NCI-H1092 (cell line): ENCODE measurements around the gene ITGB5.
"Not testable (repeated sequence)": the region's sequence is repeated elsewhere in the genome, so short reads cannot be mapped to it uniquely, and the experiment has no call there.

Source experiments
- DNase-seq: peaks from one replicate; lab custom pipeline; 2025; lab: John Stamatoyannopoulos, UW

Gene ITGB5

GRCh38 chr3:124836448-124836847, 50.7 kb downstream of the ITGB5 start:
- no peak for DNase-seq

- DNase-seq = peak; percentile 71
Measured at GRCh38 chr3:124834723-124835718, 52.1 kb downstream of the ITGB5 start.

GRCh38 chr3:124833710-124834332, 53.3 kb downstream of the ITGB5 start:
- DNase-seq = no peak

- DNase-seq = no peak
Measured at GRCh38 chr3:124832782-124833709, 54.1 kb downstream of the ITGB5 start.

DNA sequence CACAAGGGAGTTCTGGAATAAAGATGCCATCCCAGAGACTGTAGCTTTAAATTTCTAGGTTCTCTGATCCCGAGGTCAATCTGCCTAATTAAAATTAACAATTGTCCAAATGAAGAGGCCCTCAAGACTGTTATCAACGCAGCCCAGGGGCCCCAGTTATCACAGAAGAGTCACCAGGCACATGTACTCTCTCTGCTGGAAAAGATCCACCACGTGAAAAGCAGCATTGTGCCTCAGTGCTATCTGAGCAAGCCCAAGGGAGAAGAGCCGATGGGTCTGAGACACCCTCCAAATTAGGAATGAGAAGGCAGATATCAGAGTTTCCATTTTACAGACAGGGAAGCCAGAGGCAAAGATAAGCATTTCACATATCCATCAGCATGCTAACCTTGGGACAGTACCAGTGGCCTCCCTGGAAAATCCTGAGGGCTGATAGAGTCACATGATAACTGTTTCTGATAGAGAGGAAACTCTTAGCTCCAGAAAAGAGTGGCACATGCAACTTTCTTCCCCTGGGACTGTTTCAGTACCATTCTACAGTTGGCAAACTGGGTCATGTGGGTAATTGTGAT, 55.5 kb downstream of the ITGB5 start:
- no peak for DNase-seq

- DNase-seq = no peak
Measured at GRCh38 chr3:124829819-124830554, 57.2 kb downstream of the ITGB5 start.

DNA sequence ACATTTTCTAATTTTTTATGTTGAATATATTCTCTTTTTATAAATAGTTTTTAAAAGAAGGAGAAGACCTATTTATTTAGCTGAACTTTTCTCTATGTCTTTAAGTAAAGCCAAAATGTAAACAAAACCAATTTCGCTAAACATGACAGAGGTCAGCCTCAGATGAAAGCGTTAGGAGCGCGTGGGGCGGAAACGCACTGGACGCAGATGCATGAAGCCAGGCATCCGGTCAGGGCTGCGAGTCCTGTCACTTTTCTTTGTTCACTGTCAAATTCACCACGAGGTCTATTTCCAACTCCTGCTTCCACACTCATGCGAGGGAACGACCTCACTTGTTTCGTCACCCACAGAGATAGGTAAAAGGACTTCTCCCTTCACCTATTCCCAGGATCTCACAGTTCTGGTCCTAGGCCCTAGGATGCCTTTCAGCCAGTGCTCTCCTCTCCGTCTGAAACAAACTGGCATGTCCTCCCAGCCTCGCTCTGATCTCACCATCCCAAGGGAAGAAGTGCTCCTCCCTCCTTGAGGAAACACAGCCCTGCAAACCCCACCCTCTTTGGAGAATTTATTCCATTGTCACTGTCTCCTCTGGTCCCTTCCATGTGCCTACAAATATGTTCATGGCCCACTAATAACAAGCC, 57.9 kb downstream of the ITGB5 start:
- DNase-seq = no peak

DNA sequence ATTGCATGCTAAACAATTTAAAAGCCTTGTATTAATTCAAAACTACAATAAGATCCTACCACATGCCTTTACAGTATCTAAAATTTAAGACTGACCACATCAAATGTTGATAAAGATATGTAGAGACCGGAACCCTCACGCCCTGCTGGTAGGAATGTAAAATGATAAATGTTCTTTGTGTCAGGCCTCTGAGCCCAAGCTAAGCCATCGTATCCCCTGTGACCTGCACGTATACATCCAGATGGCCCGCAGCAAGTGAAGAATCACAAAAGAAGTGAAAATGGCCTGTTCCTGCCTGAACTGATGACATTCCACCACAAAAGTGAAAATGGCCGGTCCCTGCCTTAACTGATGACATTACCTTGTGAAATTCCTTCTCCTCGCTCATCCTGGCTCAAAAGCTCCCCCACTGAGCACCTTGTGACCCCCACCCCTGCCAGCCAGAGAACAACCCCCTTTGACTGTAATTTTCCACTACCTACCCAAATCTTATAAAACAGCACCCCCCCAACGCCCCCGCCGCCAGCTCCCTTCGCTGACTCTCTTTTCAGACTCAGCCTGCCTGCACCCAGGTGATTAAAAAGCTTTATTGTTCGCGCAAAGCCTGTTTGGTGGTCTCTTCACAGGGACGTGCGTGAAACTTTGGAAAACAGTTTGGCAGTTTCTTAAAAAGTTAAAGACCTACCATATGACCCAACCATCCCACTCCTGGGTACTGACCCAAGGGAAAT, 59.5 kb downstream of the ITGB5 start:
- not testable (repeated sequence) for DNase-seq

DNA sequence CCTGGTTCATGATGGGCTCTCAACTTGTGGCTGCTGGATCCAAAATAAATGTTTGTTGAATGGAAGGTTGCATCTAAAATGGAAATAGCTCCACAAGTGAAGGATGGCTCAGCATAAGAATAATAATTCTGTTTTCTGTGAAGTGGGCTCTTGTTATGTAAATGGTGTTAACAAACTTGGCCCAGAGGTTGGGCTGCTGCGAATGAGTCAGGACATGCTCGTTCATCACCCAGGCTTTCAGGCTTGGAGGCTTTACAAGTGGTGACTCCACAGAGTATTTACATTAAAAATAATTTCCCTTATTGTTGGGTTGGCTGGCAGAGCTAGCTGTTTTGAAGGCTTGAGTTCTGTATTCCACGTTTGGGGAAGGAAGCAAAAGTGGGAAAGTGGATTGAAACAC, 60.5 kb downstream of the ITGB5 start:
- DNase-seq = no peak

GRCh38 chr3:124824286-124824915, 62.8 kb downstream of the ITGB5 start:
- DNase-seq = no peak

DNA sequence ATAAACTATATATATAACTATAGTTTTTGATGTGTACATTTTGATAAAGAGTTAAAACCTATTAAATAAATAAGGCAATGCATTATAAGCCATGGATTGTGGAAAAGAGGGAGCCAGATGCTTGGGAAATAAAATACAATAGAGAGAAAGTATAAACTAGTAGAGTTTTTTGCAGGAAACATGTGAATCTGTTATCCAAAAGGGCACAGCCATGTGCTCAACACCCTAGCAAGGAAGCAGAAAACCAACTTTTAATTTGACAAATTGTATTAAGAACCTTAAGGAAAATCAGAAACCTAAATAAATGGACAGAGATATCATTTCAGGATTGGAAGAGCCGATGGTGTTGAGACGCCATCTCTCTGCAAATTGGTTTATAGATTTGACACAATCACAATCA, 63.5 kb downstream of the ITGB5 start:
- no peak for DNase-seq

DNA sequence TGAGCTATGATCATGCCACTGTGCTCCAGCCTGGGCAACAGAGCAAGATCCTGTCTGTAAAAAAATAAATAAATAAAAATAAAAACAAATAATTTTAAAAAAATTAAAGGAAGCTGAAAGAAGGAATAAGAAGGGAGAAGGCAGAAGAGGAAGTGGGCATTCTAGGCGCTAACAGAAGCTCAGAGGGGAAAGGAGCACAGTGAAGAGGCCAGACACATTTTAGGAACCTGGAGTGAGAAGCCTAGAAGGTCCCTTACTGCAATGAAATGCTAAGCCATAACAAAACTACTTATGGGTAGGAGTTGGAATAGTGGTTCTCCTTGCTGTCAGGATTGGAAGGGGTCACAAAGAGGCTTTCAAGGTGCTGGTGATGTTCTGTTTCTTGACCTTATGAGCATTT, 64.0 kb downstream of the ITGB5 start:
- no peak for DNase-seq

DNA sequence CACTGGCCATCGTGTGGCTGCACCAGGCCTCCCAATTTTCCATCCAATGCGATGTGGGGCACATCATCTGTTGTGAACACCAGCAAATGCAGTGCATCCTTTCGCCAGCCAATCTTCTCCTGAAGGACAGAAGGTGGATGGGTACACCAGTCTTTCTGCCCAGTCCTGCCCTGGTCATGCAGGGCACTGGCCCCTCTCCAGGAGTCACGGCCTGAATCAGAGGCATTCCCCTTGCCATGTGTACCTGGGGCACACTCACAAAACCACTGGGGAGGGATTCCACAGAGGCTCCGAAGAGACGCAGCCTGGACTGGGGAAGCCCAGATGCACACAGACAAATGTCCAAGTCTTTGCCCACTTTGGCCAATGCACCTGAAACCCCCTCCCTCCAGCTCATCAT, 65.8 kb downstream of the ITGB5 start:
- DNase-seq = no peak

- no peak for DNase-seq
Measured at GRCh38 chr3:124818398-124819091, 68.6 kb downstream of the ITGB5 start.

- DNase-seq = no peak
Measured at GRCh38 chr3:124817079-124817478, 70.1 kb downstream of the ITGB5 start.

GRCh38 chr3:124816206-124816605, 71.0 kb downstream of the ITGB5 start:
- DNase-seq = no peak

- DNase-seq = no peak
Measured at GRCh38 chr3:124815781-124816180, 71.4 kb downstream of the ITGB5 start.

DNA sequence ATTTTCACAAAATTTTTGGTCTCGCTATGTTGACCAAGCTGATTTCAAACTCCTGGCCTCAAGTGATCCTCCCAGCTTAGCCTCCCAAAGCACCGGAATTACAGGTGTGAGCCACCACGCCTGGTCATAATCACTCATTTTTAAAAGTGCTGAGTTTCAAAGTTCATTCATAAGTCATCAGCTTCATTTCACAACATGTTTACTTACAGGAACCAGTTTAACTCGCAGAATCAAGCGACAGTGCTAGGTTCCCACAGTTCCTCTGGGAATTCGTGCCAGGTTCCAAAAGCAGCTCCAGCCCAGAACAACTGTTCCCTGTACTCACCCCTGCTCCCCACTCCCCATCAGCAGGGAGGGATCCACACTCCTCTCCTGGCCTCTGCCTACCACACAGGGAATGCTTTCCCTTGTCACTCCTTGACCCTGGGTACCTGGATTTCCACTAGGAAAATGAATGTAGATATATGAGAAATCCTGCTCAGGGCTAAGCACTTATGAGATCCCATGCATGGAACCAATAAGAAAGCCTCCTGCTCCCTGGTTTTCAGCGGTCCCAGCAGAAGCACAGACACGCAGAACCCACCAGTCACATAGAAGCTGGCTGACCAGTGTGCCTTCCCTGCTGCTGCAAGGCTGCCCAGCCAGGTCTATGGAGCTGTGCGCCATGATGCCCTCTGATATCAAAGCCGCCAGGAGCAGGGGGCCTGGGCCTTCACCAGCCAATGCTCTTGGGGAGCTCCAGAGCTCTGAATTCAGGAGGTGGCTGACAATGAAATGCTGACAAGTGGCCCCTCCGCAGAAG, 72.3 kb downstream of the ITGB5 start:
- DNase-seq = no peak
